SK-N-SH treated with all-trans-retinoic acid at 6 μM for 48 hours (cell line): ENCODE measurements around the gene NHEJ1.

Experiments
- ARNTL ChIP-seq: fragments of 450-650 bp; formaldehyde crosslinking; IDR thresholded peaks from 2 replicates; pipeline ENCODE4 v1.5.0; 2020; ENCODE audit warnings: low read depth, mild to moderate bottlenecking, moderate library complexity, borderline replicate concordance
- ESRRG ChIP-seq: fragments of 250-450 bp; sonication (Bioruptor Pico); IDR thresholded peaks from 2 replicates; pipeline ENCODE4 v1.6.1; 2021; ENCODE audit warnings: mild to moderate bottlenecking
- PATZ1 ChIP-seq: fragments of 250-450 bp; sonication (Bioruptor Pico); IDR thresholded peaks from 2 replicates; pipeline ENCODE4 v1.8.0; 2020; ENCODE audit warnings: mild to moderate bottlenecking, moderate library complexity, borderline replicate concordance
- RARB ChIP-seq: fragments of 250-450 bp; sonication (Bioruptor Pico); IDR thresholded peaks from 2 replicates; pipeline ENCODE4 v1.8.0; 2021; ENCODE audit warnings: mild to moderate bottlenecking, moderate library complexity
- ZC3H10 ChIP-seq: fragments of 250-450 bp; sonication (Bioruptor Pico); IDR thresholded peaks from 2 replicates; pipeline ENCODE4 v1.5.1; 2021; ENCODE audit warnings: mild to moderate bottlenecking, moderate library complexity
- ZFP3 ChIP-seq: fragments of 250-450 bp; sonication (Bioruptor Pico); IDR thresholded peaks from 2 replicates; pipeline ENCODE4 v1.5.0; 2020; ENCODE audit warnings: mild to moderate bottlenecking, moderate library complexity
- ZFP30 ChIP-seq: fragments of 450-650 bp; formaldehyde crosslinking; IDR thresholded peaks from 2 replicates; pipeline ENCODE4 v1.5.0; 2022; ENCODE audit warnings: mild to moderate bottlenecking, moderate library complexity
- ZNF565 ChIP-seq: fragments of 450-650 bp; formaldehyde crosslinking; conservative IDR thresholded peaks from 2 replicates; pipeline ENCODE4 v1.5.0; 2020; ENCODE audit warnings: low read depth, mild to moderate bottlenecking, moderate library complexity
- TF ChIP-seq, protein P1 (sequence below): fragments of 250-450 bp; sonication (Bioruptor Pico); IDR thresholded peaks from 2 replicates; pipeline ENCODE4 v1.5.0; 2020; ENCODE audit warnings: mild to moderate bottlenecking, moderate library complexity

GRCh38 chr2:219025637-219026585, 134.7 kb downstream of the NHEJ1 start:
- no peak for TF ChIP-seq ESRRG (CRISPR knock-in tag)
- no peak for TF ChIP-seq PATZ1
- TF ChIP-seq ZC3H10 (CRISPR knock-in tag) = no peak
- TF ChIP-seq, protein P1, sequence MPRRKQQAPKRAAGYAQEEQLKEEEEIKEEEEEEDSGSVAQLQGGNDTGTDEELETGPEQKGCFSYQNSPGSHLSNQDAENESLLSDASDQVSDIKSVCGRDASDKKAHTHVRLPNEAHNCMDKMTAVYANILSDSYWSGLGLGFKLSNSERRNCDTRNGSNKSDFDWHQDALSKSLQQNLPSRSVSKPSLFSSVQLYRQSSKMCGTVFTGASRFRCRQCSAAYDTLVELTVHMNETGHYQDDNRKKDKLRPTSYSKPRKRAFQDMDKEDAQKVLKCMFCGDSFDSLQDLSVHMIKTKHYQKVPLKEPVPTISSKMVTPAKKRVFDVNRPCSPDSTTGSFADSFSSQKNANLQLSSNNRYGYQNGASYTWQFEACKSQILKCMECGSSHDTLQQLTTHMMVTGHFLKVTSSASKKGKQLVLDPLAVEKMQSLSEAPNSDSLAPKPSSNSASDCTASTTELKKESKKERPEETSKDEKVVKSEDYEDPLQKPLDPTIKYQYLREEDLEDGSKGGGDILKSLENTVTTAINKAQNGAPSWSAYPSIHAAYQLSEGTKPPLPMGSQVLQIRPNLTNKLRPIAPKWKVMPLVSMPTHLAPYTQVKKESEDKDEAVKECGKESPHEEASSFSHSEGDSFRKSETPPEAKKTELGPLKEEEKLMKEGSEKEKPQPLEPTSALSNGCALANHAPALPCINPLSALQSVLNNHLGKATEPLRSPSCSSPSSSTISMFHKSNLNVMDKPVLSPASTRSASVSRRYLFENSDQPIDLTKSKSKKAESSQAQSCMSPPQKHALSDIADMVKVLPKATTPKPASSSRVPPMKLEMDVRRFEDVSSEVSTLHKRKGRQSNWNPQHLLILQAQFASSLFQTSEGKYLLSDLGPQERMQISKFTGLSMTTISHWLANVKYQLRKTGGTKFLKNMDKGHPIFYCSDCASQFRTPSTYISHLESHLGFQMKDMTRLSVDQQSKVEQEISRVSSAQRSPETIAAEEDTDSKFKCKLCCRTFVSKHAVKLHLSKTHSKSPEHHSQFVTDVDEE (CRISPR knock-in tag) = no peak
- TF ChIP-seq ZNF565 (CRISPR knock-in tag) = no peak
- no peak for TF ChIP-seq ARNTL (CRISPR knock-in tag)
- TF ChIP-seq RARB (CRISPR knock-in tag) = no peak
- TF ChIP-seq ZFP30 = no peak
- no peak for TF ChIP-seq ZFP3
